Activated CD8-positive, alpha-beta memory T cell treated with anti-CD3 and anti-CD28 coated beads, Interleukin-2, amount 50 U/mL, for 1 hour (primary cell): ENCODE data around the gene KRT35.

Experiments used
- DNase-seq: peaks from one replicate; pipeline ENCODE4 v3.0.0-alpha.2; 2020; ENCODE audit errors: extremely low read depth

Gene KRT35

GRCh38 chr17:41511716-41512115, 30.8 kb upstream of the KRT35 start:
- DNase-seq, result no peak

DNA sequence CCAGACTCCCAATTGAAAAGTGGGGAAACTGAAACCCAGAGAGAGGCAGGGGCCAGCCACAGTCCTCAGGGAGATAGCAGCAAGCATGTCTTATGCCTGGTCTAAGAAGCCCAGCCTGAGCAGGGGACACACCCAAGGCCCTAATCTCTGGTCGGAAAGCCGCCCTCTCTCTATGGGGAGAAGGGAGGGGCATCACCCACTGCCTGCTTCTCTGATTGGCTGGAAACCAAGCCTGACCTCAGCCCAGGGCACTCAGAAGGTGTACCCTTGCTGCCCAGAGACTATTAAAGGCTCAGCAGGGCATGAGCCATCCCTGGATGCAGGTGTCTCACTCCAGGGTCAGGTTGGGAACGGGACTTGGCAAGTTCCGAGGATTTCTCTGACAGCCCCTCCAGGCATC, 30.2 kb upstream of the KRT35 start:
- DNase-seq, result no peak

DNA sequence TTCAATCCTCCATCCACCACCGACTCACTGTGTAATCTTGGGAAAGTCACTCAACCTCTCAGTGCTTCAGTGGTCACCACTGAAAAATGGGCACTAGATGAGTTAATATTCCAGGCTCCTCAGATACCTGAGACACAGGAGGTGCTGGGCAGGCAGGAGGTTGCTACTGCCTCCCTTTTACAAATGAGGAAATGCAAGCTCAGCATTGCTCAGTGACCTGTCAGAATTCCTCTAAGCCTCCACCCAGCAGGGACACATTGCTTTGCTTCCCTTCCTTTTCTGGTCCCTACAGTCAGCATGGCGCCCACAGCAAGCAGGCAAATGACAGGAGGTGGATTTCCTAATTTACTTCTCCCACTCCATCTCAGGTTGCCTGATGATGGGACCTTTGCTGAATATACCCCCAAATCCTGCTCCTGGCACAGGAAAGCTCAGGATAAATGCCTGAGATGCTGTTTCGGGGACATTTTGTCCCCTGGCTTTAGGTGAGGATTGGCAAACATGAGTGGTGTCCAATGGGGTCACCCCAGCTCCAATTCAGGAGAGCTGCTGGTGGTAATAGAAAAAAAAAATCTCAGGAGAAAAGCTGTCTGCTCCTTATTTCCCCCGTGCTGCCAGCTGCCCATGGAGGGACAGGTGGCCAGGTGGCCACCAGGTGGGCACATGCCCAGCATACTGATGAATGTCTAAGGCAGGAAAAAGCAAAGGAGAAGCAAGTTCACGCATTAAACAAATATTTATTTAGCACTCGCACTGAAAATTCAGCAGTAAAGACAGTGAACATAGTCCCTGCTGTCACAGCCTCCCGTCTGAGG, 29.5 kb upstream of the KRT35 start:
- no peak for DNase-seq

GRCh38 chr17:41507315-41507880, 26.4 kb upstream of the KRT35 start:
- no peak for DNase-seq

DNA sequence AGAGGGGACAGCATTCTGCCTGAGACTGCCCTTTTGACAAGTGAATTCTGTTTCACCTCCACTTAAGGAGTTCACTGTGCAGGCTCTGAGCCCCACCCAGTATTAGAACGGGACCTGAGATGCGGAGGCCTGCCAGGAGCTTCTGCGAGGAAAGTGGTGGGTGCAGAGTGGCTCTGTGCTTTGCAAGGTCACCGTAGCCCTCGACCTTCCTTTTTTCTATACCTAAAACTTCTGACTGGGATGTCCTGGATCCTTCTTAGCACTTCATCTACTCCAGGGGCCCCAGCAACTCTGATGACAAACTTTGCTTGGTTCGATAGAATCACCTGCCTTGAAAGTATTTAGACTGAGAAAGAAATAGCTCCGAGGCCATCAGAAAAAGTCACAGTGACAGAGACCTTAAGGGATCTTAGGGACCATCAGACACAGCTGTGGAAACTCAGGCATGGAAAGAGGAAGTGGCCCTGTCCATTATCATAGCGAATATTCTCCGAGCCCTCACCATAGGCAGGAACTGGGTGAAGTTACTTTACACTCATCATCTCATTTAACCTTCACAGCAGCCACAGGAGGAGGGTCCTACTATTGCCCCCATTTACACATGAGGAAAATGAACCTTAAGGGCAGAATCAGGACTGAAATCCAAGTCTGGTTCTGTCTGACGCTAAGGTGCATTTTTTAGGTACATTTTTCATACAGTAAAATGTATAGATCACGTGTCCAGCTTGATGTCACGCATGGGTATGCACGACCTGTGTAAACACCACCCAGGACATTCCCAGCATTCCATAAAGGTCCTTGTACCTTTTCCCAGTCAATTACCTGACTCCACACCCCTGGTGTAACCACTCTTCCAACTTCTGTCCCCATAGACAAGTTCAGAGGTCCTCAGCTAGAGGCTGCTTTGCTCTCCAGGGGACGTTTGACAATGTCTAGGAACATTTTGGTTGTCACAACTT, 25.1 kb upstream of the KRT35 start:
- DNase-seq, result no peak

GRCh38 chr17:41505007-41505808, 24.3 kb upstream of the KRT35 start, which contains the start of gene KRT13:
TSS of gene KRT13 (minus strand) at chr17:41505612. CDS start at chr17:41505550, 62 bp downstream.
- no peak for DNase-seq

GRCh38 chr17:41504246-41504977, 23.5 kb upstream of the KRT35 start:
- DNase-seq, result no peak

DNA sequence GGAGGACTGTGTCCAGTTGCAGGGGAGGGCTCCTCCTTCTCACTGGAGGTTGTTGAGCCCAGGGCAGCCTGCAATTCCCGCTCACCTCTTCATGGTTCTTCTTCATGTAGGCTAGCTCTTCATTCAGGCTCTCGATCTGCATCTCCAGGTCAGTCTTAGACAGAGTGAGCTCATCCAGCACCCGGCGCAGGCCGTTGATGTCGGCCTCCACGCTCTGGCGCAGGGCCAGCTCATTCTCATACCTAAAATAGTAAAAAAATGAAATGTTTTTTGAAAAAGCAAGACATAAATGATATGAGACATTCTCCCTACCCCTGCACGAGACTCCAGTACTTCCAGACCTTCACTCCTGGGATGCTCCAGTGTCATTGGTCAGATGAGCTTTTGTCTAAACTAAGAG, 22.3 kb upstream of the KRT35 start:
- no peak for DNase-seq

DNA sequence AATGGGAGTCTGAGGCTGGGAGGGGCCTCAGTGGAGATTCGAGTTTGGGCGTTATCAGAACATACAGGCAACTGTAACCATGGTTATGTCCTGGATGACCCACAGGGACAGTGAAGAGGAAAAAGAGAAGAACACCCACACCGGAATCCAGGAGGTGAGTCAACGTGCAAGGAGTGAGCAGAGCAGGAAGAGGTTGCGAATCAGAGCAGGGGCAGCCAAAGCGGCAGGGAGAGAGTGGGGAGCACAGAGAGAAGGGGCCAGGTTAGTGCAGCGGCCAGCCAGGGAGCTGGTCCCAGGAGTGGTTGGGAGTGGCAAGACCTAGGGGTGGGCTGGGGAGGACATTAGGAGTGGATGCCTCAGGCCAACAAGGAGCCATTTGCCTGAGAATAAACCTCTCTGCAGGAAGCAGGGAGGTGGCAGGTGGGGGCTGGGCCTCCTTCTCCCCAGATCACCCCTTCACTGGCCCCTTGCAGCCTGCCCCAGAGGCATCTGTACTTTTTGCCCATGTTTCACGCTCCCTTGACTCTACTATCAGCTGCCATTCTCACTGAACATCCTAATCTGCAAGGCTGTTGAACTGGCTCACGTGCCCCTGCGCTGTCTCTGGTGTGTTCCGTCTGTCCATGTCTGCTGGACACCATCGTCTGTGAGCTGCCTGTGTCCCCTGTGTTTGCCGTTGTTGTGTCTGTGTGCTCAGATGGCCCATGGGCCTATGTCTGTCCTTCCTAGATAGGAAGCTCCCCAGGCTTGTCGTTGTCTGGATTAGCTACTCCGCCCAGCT, 19.4 kb upstream of the KRT35 start:
- DNase-seq, result no peak

DNA sequence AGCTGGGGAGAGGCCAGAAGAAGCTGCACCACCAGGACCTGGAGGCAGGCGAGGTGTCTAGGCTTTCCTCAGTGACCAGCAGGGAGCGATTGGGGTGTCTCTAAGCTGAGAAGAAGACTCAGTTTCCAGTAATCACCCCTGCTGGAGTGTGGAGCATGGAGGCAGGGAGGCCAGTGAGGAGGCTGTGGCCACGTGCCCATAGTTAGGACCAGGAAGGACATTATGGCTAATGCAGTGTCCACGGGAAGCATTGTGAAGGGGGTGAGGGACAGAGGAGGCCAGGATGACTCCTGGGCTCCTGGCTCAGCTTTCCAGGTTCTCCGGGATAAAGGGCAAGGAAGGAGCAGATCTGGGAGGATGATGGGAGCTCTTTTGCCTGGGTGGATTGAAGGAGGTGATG, 18.8 kb upstream of the KRT35 start:
- DNase-seq, result no peak

DNA sequence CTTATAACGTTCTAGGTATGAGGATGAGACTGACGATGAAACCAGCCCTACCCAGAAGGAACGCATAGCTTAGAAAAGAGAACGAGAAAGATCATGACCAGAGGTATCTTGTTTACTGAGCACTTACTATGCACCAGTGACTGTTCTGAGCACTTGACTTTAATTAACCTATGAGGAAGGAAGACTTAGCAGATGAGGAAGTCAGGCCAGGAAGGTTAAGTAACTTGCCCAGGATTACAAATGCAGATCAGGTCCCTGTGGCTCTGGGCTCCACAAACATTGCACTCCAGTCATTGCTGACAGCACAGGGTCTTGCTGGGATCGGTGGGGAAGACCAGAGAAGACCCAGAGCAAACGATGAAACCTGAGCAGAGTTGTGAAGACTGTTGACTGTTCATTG, 17.3 kb upstream of the KRT35 start:
- DNase-seq, result no peak

DNA sequence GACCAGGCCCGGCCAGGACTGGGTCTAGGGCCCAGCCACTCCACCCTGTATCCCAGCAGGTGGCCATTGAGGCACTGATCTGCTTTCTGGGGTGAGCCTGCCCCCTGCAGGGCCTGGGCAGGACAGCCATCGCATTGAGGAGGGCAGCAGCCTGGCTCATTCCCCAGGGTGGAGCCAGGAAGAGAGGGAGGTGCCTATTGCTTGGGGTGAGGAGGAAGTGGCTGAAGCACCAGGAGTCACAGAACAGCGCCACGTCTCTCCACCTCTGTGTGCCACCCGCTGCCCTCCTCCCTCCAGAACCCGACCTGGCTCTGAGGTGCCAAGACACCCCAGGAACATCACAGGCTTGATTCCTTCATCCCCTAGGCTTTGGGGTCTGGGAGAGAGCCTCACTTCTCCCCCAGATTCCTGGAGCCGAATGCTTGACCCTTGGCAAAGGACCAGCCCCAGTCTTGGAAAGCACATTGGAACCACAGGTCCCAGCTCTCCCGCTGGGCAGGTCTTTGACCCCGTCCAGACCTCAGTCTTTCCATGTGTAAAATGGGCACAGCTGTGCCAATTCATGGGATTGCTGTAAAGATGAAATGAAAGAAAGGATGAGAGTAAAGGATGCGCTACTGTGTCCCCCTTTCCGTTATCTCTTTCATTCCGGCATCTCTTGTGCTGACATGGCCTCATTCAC, 16.0 kb upstream of the KRT35 start:
- no peak for DNase-seq

DNA sequence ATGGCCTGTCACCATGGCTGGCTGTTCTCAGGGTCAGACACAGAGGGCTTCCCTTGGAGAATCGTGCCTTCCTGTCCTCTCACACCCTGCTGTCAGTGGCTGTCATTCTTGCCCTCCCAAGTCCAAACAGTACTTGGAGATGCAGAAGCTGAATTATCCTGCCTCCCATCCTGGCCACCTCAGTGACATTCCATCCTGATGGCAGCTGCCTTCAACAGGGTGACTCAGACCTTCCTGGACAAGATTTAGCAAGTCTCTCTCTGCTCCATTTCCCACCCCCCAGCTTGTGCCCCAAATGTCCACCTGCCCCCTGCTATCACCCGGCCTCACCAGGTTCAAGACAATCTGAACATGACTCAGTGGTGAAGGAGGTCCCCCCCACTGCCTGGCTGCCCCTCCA, 13.6 kb upstream of the KRT35 start:
- DNase-seq, result no peak

GRCh38 chr17:41492771-41493170, 11.8 kb upstream of the KRT35 start:
- DNase-seq, result no peak

DNA sequence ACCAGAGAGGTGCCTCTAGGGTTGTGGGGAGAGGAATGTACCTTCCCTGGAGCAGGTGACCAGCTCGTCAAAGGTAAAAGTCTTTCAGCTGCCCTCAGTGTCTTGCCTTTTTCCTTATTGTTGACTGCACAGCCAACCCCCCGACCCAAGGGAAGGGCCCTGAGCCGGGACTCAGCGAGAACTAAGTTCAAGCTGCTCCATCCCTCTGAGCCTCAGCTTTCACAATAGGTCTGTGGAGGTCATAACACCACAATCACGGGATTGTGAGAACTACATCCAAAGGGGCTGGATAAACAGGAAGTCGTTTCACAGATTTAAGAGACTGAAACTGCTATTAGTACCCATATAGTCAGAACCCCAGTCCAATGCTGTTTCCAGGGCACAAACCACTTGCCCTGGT, 11.4 kb upstream of the KRT35 start:
- DNase-seq, result no peak

GRCh38 chr17:41491476-41491875, 10.5 kb upstream of the KRT35 start:
- no peak for DNase-seq

DNA sequence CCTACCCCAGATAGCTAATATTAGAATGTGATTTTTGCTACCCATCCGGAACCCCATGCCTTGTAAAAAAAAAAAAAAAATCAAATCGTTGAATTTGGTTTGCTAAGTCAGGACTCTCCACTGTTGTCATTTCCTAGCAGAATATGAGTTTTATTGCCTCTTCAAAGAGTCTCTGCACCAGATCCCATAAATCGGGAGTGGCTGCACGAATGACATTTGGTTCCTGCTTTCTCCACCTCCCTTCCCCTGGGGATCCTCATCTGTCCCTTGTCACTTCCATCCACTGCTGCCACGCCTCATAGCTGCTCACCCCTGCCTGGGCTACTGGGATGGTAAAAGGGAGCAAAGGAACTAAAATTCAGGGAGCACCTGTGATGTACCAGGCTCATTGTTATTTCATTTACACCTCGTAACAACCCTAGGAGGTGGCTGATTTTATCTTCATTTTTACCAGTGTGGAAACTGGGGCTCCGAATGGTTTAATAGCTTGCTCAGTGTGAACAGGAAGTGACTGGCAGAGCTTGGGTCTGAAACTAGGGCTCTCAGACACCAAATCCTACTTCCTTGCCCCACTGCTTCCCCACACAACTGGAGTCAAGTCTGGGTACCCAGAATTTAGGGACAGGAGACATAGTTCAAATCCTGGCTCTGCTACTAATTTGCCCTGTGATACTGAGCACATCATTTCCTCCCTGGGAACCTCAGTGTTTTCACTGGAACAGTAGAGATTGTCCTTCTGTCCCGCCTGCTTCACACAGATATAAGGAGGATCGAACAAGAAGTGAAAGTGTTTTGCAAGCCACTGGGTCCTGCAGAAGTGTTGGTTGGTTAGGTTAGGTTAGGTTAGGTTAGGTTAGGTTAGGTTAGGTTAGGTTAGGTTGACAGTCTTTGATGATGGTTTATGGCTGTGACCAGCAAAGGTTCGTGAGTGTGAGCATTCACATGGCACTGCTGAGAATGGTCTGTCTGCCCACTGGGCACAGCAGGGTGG, 9.3 kb upstream of the KRT35 start:
- DNase-seq, result no peak

GRCh38 chr17:41489531-41489930, 8.6 kb upstream of the KRT35 start, which contains the start of gene KRT36:
TSS of gene KRT36 (minus strand) at chr17:41489910. CDS start at chr17:41489864, 46 bp downstream.
- DNase-seq, result no peak
